ENCODE results near the gene ARHGEF33. TPM values are rescaled to one million over a fixed set of nuclear protein-coding genes. Genes with fewer than 3 reads are reported as not detected.

Gene ARHGEF33
- total RNA-seq, 1 experiment from 2014 or later = 0.30 TPM

- no peak overlapping the region for H3K4me3 ChIP-seq (replicated peaks in 1 of 2; ENCODE audit: low read depth in 1 of 2, low read length in 2 of 2)
- BruUV-seq (replicated peaks) = no TSS peak
- peaks cover 10 to 18% of the 10 kb centered on the region in 2 experiments; a peak in 2 of 4 replicates for H3K36me3 ChIP-seq (ENCODE audit: control insufficient read depth in 1 of 2, insufficient read depth in 2 of 2, low read length in 2 of 2)
- no peak overlapping the region for H3K9ac ChIP-seq (ENCODE audit: low read length)
- no peak overlapping the region for H2AFZ ChIP-seq (ENCODE audit: low read depth, low read length, poor library complexity, severe bottlenecking)
- ChIA-PET CTCF (no interaction called here), RAD21 (ENCODE audit: low non-redundant PET in 1 of 2, low total read pairs in 2 of 2, uncharacterized antibody in 2 of 2, unreplicated experiment in 2 of 2) (no interaction called here), POLR2A (no interaction called here)
- H3K4me1 ChIP-seq (ENCODE audit: control insufficient read depth in 1 of 2, insufficient read depth in 2 of 2, low read length in 2 of 2) = no peaks in the 10 kb centered on the region
- ATAC-seq (no peak), DNase-seq (ENCODE audit: low read depth, low spot score) (no peak)
- no peaks in the 10 kb centered on the region for H3K9me2 ChIP-seq (ENCODE audit: insufficient read depth)
- H3K27ac ChIP-seq (ENCODE audit: low read depth, low read length) = no peak overlapping the region
- no peak overlapping the region for H3K4me2 ChIP-seq (ENCODE audit: low read length)
- H3K9me3 ChIP-seq (ENCODE audit: control insufficient read depth in 1 of 2, insufficient read depth in 1 of 2, low read depth in 1 of 2, low read length in 2 of 2) = no peaks in the 10 kb centered on the region
- TF ChIP-seq ZFX (IDR thresholded peaks at IDR 0.05) (no peak), TCF7L2 (IDR thresholded peaks at IDR 0.05; ENCODE audit: borderline replicate concordance, extremely low read depth, insufficient read depth, insufficient read length) (no peak), CTCF (IDR thresholded peaks at IDR 0.05 in 2 of 3, conservative IDR thresholded peaks at IDR 0.05 in 1 of 3; ENCODE audit: borderline replicate concordance in 1 of 3, insufficient read depth in 1 of 3, low read depth in 2 of 3, low read length in 2 of 3) (no peak), CEBPB (IDR thresholded peaks at IDR 0.05; ENCODE audit: low read depth) (no peak), SIN3A (IDR thresholded peaks at IDR 0.05; ENCODE audit: low read depth) (no peak), POLR2AphosphoS5 (IDR thresholded peaks at IDR 0.05; ENCODE audit: low read depth, low read length) (no peak), RAD21 (IDR thresholded peaks at IDR 0.05; ENCODE audit: low read depth) (no peak), ATF3 (IDR thresholded peaks at IDR 0.05) (no peak), MAX (IDR thresholded peaks at IDR 0.05) (no peak), SRF (IDR thresholded peaks at IDR 0.05; ENCODE audit: low read depth) (no peak), REST (IDR thresholded peaks at IDR 0.05; ENCODE audit: low read depth) (no peak), EGR1 (IDR thresholded peaks at IDR 0.05; ENCODE audit: low read depth) (no peak), SP1 (IDR thresholded peaks at IDR 0.05; ENCODE audit: low read depth) (no peak), EZH2 (IDR thresholded peaks at IDR 0.05) (no peak), EZH2phosphoT487 (IDR thresholded peaks at IDR 0.05; ENCODE audit: borderline replicate concordance) (no peak), POLR2A (IDR thresholded peaks at IDR 0.05; ENCODE audit: borderline replicate concordance, extremely low read depth, insufficient read depth, insufficient read length) (no peak), JUND (IDR thresholded peaks at IDR 0.05) (no peak)
- no peaks in the 10 kb centered on the region for H3K79me2 ChIP-seq (ENCODE audit: insufficient read depth, low read length)
- H3K27me3 ChIP-seq (ENCODE audit: insufficient read depth, low read length) = no peaks in the 10 kb centered on the region
- intact Hi-C loops (cut with micrococcal nuclease) = no loop called here
- no peaks in the 10 kb centered on the region for H4K20me1 ChIP-seq (ENCODE audit: insufficient read depth)
Observed at GRCh38 chr2:38862476-38862875, 27.2 kb upstream of the ARHGEF33 start.

Measured in HCT116 (cell line).